T-helper 1 cell (primary cell): Measurements from ENCODE around the gene ZMYND10.
A peak's percentile ranks its signal among the peaks of the same experiment; 100 is the strongest.

Source experiments
- DNase-seq, 5 donors: peaks; one replicate each; pipeline ENCODE4 v3.0.0-alpha.2; 2012 to 2020
- total RNA-seq, 4 donors: gene quantifications; one replicate each; lab custom pipeline; 2026; lab: John Stamatoyannopoulos, UW

ZMYND10 gene
- total RNA-seq: 0 to 1.0 (median 0.58) reads per million in 4 donors

DNA sequence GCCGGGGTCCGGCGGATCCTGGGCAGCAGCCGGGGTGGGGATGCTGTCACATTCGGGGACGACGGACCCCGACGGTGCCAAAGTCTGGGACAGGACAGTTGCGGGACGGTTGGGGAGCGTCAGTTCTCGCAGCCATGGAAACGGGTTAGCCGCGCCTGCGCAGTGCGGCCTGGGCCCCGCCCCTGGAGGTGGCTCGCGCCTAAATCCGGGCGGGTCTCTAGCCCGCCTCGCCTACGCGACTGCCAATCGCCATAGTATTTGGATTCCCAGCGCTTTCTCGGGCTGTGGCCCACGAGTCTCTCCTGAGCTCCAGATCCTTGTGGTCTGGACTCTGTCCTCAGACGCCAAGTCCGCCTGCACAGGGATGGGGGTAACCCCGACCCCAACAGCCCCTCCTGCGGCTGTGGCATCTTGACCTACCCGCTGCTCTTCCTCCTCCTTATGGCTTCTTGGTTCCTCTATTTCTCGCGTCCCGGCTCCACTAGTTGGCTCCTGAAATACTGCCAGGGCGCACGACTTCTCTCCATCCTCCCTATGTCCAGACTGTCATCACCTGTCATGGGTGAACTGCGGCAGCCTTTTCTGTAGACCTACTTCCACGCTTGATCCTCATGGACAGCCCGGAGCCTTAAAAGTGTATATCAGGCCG is at the start of gene ZMYND10:
Gene ZMYND10 (minus strand): TSS at position 147 of the 649 bp plus-strand sequence. CDS start 153 bp downstream, outside the sequence.
- peak; percentile 59 to 80 (median 72) for DNase-seq

DNA sequence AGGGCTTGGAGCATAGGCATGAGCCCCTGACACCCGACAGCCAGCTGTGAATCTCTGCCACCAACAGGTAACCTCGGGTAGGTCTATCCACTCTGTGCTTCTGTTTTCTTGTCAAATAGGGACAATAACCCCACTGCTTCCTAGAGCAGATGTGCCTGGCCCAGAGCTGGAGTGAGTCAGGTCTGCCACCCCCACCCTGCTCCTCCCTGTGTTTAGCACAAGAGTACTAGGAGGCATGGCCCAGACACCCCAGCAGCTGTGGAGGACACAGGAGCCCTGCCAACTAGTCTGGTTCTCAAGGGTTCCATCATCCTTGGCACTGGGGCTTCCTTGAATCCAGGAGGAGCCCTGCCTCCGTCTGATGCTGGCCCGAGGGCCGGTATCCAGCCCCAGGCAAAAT is 47.5 kb upstream of the ZMYND10 start:
- DNase-seq: no peak

DNA sequence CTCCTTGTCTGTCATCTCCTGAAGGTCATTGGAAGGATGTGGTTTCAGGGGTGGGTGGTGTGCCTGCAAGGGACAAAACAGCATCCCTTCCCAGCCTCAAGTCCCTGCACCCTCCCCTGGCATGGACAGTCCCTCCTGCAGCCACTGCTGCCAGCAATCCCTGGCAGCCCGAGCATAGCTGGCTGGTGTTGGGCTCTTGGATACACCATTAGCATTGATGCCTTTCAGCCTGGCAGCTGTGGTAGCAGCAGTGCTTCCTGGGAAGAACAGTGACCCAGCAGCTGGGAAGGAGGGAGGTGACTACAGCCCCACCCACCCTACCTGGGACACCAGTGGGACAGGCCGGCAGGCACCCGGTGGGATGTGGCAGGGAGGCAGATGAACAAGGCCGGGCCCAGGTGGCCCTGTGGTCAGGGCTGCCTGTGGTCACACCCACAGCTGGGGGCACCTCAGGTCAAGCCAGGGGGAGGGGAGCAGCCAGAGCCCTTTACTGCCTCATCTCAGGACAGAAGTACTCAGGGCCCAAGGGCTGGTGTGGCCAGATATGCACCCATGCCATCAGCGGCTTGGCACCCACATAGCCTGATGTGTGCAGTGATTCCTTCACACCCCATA is 46.7 kb upstream of the ZMYND10 start:
- no peak for DNase-seq

DNA sequence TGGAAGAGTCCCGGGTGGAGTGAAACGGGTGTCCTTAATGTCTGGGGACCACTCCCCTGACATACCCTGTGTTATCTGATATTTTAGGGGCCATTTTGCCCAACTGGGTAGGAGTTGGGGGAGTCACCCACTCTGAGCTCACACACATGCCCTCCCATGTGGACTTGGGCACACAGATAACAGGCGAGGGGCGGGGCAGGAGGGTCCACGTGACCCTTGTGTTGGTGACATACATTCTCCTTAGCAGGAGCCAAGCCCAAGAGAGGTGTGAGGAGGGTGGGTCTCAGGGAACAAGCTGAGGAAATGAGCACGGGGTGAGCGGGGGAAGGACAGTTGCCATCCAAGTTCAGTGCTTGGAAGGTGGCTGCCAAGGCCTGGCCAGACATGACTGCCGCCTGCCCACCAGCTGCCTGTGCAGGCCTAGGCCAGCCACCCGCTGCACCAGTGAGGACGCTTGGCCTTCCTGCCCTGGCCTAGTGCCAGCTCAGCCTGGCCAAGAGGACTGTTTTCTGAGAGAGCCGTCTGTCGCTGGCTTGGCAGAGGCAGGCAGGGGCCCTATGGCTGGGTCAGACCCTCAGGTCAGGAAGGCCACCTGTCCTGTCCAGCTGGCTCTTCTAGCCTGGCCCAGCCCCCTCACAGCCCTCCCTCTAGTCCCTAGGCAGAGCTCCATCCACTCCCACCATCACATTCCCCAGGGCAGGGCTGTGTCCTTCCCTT is 45.1 kb upstream of the ZMYND10 start:
- no peak for DNase-seq

DNA sequence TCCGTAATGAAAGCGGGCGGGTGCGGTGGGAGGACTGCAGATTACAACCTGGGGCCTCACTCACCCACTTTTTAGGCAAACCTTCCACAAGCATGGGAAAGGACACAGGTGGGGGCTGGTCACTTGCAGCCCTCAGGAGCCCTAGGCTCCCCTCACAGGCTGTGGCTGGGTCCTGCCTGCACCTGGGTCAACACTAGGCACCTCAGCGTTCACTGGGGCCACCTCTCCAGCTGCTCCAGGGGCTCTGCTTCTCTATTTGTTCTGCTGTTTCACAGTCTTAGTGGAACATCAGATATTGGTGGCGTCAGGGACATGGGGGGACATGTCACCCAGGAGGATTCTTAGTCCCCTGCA is 43.9 kb upstream of the ZMYND10 start:
- no peak for DNase-seq

DNA sequence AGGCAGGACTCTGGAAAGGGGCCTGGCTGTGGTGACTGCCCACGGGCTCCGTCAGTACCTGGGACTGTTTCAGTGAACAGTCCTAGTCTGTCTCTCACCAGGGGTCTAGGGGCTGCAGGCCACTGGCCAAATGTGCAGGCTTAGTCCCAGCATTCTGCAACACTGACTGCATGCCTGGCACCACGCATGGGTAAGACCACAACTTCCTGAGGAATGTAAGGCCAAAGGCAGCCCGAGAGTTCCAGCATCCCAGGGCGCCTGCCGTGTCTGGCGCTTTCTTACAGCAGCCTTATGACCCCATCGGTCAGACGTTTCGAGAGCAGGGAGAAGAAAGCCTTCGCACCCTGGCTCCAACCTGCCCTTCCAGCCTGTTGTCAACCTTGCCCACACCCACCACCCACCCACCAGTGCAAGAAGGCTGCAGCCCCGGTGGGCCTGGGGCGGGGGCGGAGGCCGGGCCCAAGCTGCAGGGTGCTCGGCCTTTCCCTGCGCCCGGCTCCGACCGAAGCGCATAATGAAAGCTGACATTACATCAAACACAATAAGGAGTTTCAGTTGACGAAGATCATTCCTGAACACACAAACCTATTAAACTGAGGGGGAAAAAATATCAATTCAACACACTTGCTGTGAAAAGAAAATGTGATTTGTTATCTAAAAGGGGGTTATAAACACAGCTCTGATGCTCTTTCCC is 43.3 kb upstream of the ZMYND10 start:
- no peak for DNase-seq

DNA sequence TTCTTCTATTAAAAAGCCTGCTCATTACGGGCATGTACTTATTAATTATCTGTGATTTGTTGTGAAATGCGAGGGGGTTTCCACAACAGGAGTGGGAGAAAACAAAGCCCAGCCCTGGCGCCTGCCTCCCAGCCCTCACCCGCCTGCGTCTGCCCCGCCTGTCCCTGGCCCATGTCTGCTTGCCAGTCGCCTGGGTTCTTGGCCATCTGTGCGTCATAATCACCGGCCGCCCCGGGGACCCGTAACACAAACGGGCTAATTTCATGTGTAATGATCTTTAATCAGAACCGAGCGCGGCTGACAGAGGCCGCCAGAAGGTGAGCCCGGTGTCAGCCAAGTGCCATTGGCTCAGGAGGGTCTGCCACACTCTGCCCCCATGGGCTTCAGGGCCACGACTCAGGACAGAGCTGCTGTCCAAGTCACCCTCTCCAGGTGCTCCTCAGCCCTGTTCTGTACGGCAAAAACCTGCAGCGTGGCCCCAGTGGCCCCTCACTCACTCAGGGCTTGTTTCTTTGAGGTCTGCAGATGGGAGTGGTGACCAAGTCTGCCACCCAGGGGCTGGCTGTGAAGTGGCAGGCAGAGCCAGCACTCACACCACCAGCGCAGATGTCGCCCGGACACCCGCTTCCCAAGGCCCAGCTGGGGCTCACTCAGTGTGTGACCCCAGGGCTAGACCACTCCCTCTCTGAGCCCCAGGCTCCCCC is 42.6 kb upstream of the ZMYND10 start:
- no peak for DNase-seq

DNA sequence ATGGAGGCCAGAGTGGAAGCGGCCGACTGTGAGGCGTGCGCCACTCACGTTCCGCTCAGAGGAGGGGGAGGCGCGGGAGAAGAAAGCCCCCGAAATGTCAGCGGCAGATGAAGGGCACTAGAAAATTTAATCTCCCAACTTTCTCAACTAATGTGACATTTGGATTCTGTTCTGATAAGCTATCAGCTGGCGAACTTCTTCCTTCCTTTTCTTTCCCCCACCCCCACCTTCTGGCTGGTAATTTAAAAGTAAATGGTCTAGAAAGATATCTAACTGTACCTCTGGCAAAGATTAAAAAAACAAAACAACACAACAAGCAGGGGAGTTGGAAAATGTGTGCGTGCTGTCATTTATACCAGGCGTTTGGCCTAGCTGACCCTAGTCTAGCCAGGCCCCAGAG is 40.2 kb upstream of the ZMYND10 start:
- DNase-seq: no peak

DNA sequence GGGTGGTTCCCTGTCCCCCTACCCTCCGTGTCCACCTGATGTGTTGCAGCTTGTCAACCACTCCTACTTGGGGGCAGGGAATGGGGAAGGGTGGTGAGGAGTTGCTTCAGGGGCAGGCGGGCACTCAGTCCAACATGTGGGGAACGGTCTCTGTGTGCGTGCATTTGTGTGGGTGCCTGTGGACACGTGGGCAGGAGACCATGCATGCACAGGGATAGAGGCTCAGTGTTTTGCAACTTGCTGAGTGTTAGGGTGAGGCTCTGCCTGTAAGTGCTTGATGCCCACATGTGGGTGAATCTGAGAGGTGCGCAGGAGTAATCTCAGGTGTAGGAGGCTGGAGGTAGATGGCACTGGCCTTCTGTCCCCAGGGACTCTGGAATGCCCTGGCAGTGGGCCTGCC is 38.2 kb upstream of the ZMYND10 start:
- DNase-seq: no peak

DNA sequence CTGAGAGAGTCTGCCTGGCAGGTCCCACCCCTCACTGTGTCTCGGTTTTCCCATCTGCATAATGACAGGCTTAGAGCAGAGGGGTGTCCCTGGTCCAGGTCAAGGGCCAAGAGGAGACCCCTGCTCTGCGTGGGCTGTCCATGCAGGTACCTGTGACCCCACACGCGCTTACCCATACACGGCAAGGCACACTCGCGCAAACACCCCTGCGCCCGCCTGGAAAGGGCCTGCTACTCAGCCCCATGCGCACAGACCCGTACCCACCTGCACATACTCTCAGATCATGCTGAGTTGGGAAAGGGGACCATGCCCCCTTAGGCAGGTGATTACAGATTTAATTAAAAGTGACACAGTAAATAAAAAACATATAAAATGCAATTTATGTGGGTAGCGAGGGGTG is 37.2 kb upstream of the ZMYND10 start:
- DNase-seq: no peak

DNA sequence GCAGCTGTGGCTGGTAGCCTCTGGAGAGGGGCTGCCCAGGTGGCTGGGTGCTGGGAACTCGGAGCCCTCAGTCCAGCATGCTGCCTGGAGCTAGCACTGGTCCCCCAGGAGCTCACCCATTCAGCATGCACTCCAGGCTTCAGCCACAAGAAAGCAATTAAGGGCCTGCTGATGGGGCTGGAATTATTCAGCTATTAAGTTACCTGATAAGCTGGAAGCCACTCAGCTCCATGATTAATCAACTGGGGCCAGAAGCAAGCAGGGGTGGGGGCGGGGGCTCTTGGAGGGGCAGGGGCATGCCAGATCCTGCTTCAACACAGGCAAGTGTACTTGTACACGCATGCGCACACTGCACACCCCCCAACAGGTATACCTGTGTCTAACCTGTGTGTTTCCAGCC is 35.9 kb upstream of the ZMYND10 start:
- no peak for DNase-seq

DNA sequence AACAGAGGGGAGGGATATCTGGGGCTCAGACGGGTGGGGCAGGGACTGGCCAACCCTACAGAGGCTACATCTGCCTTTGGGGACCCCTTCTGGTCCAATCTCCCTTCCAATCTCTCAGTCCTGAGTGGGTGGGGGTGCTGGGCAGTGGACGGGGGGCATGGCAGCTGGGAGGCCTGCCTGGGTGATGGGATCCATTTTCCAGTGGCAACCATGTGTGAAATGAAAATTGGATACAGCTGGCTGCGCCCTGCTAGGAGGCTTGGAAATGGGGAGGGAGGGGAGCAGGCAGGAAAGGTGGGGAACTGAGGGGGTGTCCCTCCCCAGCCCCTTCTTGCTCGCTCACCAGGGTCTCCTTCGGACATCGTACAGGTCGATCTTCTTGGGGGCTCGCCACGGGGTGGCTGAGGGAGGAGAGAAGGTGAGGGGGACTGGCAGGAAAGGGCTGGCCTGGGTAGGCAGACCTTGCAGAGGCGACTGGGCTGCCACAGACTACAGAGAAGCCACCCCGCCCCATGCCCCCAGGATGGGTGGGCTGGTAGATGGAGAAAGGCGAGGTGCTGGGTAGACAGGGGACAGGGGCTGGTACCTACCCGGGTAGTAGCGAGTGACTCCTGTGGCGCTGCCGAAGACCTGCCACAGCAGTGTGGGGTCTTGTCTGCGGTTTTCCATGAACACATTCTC is 35.0 kb upstream of the ZMYND10 start:
- no peak for DNase-seq

DNA sequence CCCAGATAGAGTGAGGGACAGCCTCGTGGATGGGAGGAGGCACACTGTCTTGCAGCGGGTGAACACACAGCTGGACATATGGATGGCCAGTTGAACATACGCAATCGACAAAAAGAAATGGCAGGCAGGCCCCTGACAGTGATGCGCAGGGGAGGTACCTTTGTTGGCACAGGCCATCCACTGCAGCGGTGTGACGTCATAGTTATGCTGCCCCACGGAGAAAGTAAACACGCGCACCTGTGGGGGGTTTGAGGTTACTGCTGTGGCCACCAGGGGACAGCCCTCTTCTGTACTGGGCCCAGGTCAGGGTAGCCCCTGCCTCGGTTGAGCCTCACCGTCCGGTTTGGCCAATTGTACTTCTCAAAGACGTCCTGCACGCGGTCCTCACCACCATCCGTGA is 33.2 kb upstream of the ZMYND10 start:
- DNase-seq: no peak

DNA sequence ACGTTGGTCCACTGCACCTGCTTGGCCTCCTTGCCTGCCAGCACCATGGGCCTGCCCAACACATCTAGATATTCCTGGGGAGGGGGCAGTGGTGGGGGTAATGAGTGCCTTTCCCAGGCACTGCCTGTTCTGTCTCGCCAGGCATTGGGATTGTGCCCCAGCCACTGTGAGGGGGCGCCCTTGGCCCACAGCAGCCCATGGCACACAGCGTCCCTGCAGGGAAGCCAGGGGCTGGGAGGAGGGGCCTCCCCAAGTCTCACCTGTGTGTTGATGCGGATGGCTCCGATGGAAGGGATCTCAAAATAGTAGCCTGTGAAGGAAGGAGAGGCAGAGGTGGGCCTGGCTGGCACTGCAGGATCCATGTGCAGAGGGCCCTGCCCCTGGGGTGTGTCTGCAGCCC is 32.5 kb upstream of the ZMYND10 start:
- DNase-seq: no peak

DNA sequence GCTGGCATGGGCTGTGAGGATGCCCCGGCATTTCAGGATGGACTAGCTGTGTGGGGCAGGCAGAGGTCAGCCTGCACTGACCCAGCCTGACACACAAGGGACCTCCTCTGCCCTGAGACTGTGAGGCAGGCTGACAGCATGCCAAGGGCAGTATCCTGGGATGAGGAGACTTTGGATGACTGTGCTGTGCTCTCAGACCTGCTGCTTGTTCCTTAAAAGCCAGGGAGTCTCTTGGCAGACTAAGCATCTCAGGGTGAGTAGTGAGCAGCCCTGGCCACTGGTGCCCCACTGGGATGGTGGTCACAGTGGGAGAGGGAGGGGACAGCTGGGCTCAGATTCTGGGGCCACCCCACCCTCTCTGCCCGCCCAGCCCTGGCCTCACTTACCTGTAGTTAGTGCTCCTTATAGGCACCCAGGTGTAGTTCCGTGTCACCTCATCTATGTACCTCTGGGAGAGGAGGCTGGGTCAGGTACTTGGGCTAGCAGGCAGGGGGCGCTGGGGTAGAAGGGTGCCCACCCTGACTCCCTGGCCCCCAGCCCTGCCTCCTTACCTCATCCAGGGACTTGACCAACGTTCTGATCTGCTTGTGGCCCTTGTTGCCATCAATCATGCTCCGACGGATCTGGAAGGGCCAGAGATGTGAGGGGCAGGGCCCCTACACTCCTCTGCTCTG is 29.9 kb upstream of the ZMYND10 start:
- no peak for DNase-seq

DNA sequence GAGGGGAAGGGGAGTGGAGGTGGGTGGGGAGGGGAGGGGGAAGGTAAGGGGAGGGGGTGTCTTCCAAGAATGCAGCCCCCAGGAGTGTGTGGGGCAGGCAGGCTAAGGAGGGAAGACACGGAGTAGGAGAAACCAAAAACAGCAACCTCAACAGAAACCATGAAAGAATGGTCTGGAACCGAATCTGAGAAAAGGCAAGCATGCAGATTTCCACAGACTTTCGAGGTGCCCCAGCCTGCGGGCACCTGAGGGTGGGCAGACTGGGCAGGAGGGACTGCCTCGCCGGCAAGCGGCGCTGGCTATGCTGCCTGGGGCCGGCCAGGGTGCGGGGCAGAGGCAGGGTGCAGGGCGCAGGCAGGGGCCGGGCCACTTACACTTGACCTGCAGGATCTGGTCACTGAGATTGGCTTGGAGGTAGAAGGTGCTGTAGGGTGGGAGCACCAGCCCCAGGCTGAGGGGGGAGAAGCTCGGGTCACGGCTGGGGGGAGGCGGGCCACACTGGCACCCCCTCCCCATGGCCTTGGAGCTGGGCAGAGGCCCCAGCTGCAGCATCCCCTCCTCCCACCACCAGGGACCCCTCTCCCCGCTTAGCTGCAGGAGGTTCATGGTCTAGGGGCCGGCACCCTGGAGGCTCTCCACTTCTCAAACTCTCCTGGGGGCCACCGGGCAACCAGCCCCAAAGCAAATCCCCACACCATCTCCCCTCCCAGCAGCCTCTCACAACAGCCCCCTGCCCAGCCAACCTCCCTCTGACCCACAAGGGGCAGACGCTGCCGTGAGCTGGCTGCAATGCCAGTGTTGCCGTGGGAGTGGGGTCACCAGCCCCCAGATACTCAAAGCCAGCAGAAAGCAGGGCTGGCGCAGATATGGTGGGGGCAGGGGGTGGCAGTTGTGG is 29.1 kb upstream of the ZMYND10 start:
- DNase-seq: no peak

DNA sequence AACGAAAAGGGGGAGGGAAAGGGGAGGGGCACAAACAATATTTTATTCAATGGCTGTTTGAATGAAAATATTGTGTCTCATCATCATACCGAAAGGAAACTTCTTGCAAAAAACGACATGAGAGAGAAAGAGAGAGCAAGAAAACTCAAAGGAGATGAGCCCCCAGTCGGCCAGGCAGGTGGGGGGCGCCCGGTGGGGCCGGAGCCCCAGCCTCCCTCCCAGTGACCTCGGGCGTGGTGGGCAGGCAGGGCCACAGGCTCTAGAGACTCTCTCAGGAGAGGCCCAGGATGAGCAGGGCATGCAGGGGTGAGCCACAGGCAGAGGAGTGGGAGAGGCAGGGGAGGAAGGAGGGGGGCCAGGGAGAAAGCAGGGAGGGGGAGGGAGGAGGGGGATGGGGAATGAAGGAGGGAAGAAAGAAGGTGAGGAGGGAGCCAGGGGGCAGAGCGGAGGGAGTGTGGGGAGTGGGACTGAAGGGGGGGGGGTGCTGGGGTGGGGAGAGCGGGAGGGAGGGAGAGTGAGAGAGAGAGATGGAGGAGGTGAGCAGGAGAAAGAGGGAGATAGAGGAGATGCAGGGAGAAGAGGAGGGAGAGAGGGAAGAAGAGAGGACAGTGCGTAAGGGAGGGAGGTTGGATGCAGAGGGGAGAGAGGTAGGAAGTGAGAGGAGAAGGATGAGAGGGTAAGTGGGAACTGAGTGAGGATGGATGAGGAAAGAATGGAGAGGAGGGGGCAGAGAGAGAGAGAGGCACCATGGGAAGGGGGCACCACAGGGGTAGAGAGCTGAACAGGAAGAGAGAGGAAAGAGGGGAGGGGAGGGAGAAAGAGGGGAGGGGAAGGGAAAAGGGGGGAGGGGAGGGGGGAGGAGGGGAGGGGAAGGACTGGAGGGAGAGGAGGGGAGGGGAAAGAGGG is 27.9 kb upstream of the ZMYND10 start:
- DNase-seq: no peak

DNA sequence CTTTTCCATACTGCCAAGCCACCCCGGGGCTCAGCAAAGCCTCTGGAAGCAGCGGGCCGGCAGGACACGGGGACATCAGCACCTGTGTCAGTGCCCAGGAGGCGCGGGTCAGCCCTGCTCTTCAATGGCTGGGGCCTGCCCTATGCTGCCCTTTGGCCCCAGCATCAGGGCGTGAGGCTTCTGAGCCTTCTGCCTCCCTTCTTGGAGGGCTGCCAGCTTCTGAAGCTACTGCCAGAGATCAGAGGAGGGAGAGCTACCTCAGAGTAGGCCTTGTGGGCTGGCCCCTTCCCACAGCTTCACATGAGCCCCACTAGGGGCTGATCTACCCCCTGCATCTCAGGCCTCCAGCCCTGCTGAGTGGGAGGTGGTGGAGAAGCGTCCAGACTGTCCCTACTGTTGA is 26.8 kb upstream of the ZMYND10 start:
- no peak for DNase-seq

DNA sequence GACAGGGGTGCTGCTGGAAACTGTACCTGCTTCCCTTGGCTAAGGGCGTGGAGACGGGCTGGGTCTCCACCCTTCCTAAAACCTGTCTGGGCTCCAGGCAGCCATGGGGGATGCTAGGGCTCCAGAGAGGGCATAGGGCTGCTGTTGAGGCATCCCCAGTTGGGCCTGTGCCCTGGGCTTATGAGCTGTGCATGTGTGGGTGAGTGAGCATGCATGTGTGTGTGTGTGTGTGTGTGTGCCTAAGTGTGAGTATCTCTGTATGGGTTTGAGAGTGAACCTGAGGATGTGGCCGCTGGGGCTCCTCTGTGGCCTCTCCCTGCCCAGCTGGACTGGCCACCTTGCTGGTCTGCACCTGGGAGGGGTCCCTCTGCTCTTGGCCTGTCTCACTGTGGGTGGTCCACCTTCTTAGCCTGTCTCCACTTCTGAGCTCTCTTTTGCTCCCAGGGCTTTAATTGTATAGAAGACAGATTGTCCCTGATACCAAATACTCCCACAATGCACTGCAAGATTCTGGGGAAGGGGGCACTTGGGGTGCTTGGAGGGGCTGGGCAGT is 25.7 kb upstream of the ZMYND10 start:
- DNase-seq: no peak
